PC-3 (cell line): ENCODE results near the gene NCAPD2. TPM values are rescaled to one million over a fixed set of nuclear protein-coding genes. Genes with fewer than 3 reads are reported as not detected.
A peak's percentile ranks its signal among the peaks of the same experiment; 100 is the strongest.

Experiments
- ATAC-seq: fragments of 200-7000 bp; cut with Tn5 transposase; 2 replicates; pipeline ENCODE4 v1.9.1; 2020; ENCODE audit warnings: mild to moderate bottlenecking, moderate library complexity
- BruUV-seq: library from RNA; stranded (reverse); fragments of 400-500 nt; replicated peaks from 2 replicates; lab custom pipeline; 2021; lab: Mats Ljungman, UMichigan
- CTCF ChIA-PET: fragments of 300-600 bp; sonication (Branson Sonifier 250); formaldehyde crosslinking; loops from one replicate; lab custom pipeline; 2022; ENCODE audit warnings: antibody characterized with exemption; lab: Charles Lee
- POLR2A ChIA-PET: fragments of 300-600 bp; sonication (Branson Sonifier 250); formaldehyde crosslinking; loops from one replicate; lab custom pipeline; 2022; ENCODE audit warnings: antibody characterized with exemption; ENCODE audit not compliant: unreplicated experiment; lab: Charles Lee
- DNase-seq: peaks from one replicate; pipeline ENCODE4 v3.0.0-alpha.2; 2015
- H2AFZ ChIP-seq: fragments of 300-600 bp; sonication (generic); 2 replicates; pipeline ENCODE4 v1.6.0; 2016; ENCODE audit warnings: antibody characterized with exemption, low read length
- H3F3A ChIP-seq: fragments of 300-600 bp; sonication (generic); one replicate; pipeline ENCODE4 v1.6.0; 2017; ENCODE audit warnings: antibody characterized with exemption, low read length, control low read depth, mild to moderate bottlenecking; ENCODE audit not compliant: unreplicated experiment
- H3K27ac ChIP-seq: fragments of 300-600 bp; sonication (generic); 2 replicates; pipeline ENCODE4 v1.5.1; 2016; ENCODE audit warnings: mild to moderate bottlenecking, low read length
- H3K27me3 ChIP-seq: fragments of 300-600 bp; sonication (generic); 2 replicates; pipeline ENCODE4 v1.6.1; 2016; ENCODE audit warnings: low read length, mixed read lengths
- H3K36me3 ChIP-seq: fragments of 300-600 bp; sonication (generic); 2 replicates; pipeline ENCODE4 v1.6.1; 2016; ENCODE audit warnings: low read depth, mixed run types, low read length, mixed read lengths
- H3K4me1 ChIP-seq: fragments of 300-600 bp; sonication (generic); 2 replicates; pipeline ENCODE4 v1.5.1; 2016; ENCODE audit warnings: low read length; ENCODE audit not compliant: insufficient read depth
- H3K4me2 ChIP-seq: fragments of 300-600 bp; sonication (generic); 2 replicates; pipeline ENCODE4 v1.6.0; 2016; ENCODE audit warnings: low read length
- H3K4me3 ChIP-seq: fragments of 300-600 bp; sonication (generic); 2 replicates; pipeline ENCODE4 v1.5.1; 2016; ENCODE audit warnings: mild to moderate bottlenecking, low read length, mixed read lengths
- H3K79me2 ChIP-seq: fragments of 300-600 bp; sonication (generic); 2 replicates; pipeline ENCODE4 v1.6.1; 2017; ENCODE audit warnings: low read length, mixed read lengths
- H3K9ac ChIP-seq: fragments of 300-600 bp; sonication (generic); 2 replicates; pipeline ENCODE4 v1.6.0; 2016; ENCODE audit warnings: mild to moderate bottlenecking, low read length
- H3K9me2 ChIP-seq: fragments of 300-600 bp; sonication (generic); replicated peaks from 2 replicates; pipeline ENCODE4 v1.6.1; 2016; ENCODE audit warnings: mixed run types, low read length, mixed read lengths
- H3K9me3 ChIP-seq: fragments of 300-600 bp; sonication (generic); 2 replicates; pipeline ENCODE4 v1.6.1; 2016; ENCODE audit warnings: low read length, mixed read lengths
- H4K20me1 ChIP-seq: fragments of 300-600 bp; sonication (generic); 2 replicates; pipeline ENCODE4 v1.6.1; 2016; ENCODE audit warnings: low read length, mixed read lengths
- CTCF ChIP-seq: fragments of 300-600 bp; sonication (generic); conservative IDR thresholded peaks from 2 replicates; pipeline ENCODE4 v1.5.1; 2017; ENCODE audit warnings: antibody characterized with exemption, low read depth, mild to moderate bottlenecking, low read length
- EZH2 ChIP-seq: fragments of 300-600 bp; sonication (generic); IDR thresholded peaks from one replicate; pipeline ENCODE4 v1.6.1; 2017; ENCODE audit warnings: antibody characterized with exemption, mild to moderate bottlenecking, low read length; ENCODE audit not compliant: unreplicated experiment
- EZH2phosphoT487 ChIP-seq: fragments of 300-600 bp; sonication (generic); IDR thresholded peaks from 2 replicates; pipeline ENCODE4 v1.6.1; 2018; ENCODE audit warnings: mild to moderate bottlenecking, antibody characterized with exemption, low read length, borderline replicate concordance
- intact Hi-C: fragments of 100-400 bp; cut with micrococcal nuclease; formaldehyde crosslinking; loops from 2 replicates; pipeline ENCODE4 v1.9.0; 2023
- total RNA-seq: library from RNA; depleted of rRNA; stranded (reverse); fragments of >200 nt; gene quantifications from 2 replicates; pipeline ENCODE4 v1.2.3, GENCODE V29; 2014

The NCAPD2 gene
- total RNA-seq, 1 experiment from 2014 or later: 105 TPM

- peak overlapping the region; percentile 99 for H3K4me2 ChIP-seq
- no peaks in the 10 kb centered on the region for H3K9me2 ChIP-seq
- H2AFZ ChIP-seq: peak overlapping the region; percentile 63
- peak overlapping the region; percentile 99 for H3K27ac ChIP-seq
- peaks cover 38% of the 10 kb centered on the region for H3K4me1 ChIP-seq
- no peaks in the 10 kb centered on the region for H3K27me3 ChIP-seq
- no peaks in the 10 kb centered on the region for H3K9me3 ChIP-seq
- ChIA-PET POLR2A (interaction anchor here (0.6 to 1.0 kb wide), 6 partner anchors 19 to 340 kb away, joined by 6 to 36 read pairs (median 24); partner anchors contain the start of genes SPSB2 and VAMP1), CTCF (no interaction called here)
- H3K4me3 ChIP-seq: peak overlapping the region; percentile 97
- TF ChIP-seq EZH2phosphoT487 (no peak), EZH2 (no peak), CTCF (no peak)
- no peak for ATAC-seq
- peaks cover 37% of the 10 kb centered on the region for H4K20me1 ChIP-seq
- no peak for DNase-seq
- peak overlapping the region; percentile 96 for H3K9ac ChIP-seq
- H3F3A ChIP-seq: peaks cover 20% of the 10 kb centered on the region
- H3K79me2 ChIP-seq: peaks cover 47% of the 10 kb centered on the region
- BruUV-seq: no TSS peak
- intact Hi-C loops: loop anchor here (5.0 kb wide), 1 partner anchor 111 kb away; no protein-coding TSS in a partner anchor
- H3K36me3 ChIP-seq: peaks cover 52% of the 10 kb centered on the region
Measured at GRCh38 chr12:6533653-6533922, 39.7 kb downstream of the NCAPD2 start.

- BruUV-seq: no TSS peak
- POLR2A ChIA-PET: interaction anchor here (0.6 to 1.0 kb wide), 11 partner anchors 19 to 339 kb away, joined by 3 to 36 read pairs (median 9); partner anchors contain the start of genes SPSB2 and VAMP1
- Histone ChIP-seq H3K36me3 (peaks cover 52% of the 10 kb centered on the region), H3K27ac (peak within 1 kb of the TSS; percentile 99), H3K9me2 (no peaks in the 10 kb centered on the region), H4K20me1 (peaks cover 38% of the 10 kb centered on the region), H2AFZ (peak within 1 kb of the TSS; percentile 63), H3F3A (peaks cover 22% of the 10 kb centered on the region), H3K4me1 (peaks cover 38% of the 10 kb centered on the region), H3K9me3 (no peaks in the 10 kb centered on the region), H3K4me2 (peak within 1 kb of the TSS; percentile 99), H3K27me3 (no peaks in the 10 kb centered on the region), H3K9ac (peak within 1 kb of the TSS; percentile 96), H3K79me2 (peaks cover 47% of the 10 kb centered on the region), H3K4me3 (peak within 1 kb of the TSS; percentile 97)
- peak; percentile 92 for DNase-seq
- CTCF ChIA-PET: no interaction called here
- peak; percentile 48 for ATAC-seq
- TF ChIP-seq EZH2phosphoT487 (no peak), CTCF (no peak)
- intact Hi-C loops: loop anchor here (1.0 to 5.0 kb wide), 3 partner anchors 64 to 197 kb away; partner anchors contain the start of gene VAMP1
Measured at GRCh38 chr12:6533923-6534694, 40.2 kb downstream of the NCAPD2 start, which contains the start of gene GAPDH. Gene GAPDH, plus strand, starts transcription at chr12:6534517. Its CDS starts 316 bp downstream, at chr12:6534833.

- no peak for DNase-seq
- H3K4me2 ChIP-seq: peak overlapping the region; percentile 99
- H3K4me3 ChIP-seq: peak overlapping the region; percentile 97
- peak overlapping the region; percentile 96 for H3K9ac ChIP-seq
- H3K9me3 ChIP-seq: no peaks in the 10 kb centered on the region
- CTCF ChIA-PET: no interaction called here
- peak overlapping the region; percentile 99 for H3K27ac ChIP-seq
- H3K9me2 ChIP-seq: no peaks in the 10 kb centered on the region
- H2AFZ ChIP-seq: no peak overlapping the region
- peaks cover 42% of the 10 kb centered on the region for H4K20me1 ChIP-seq
- peaks cover 51% of the 10 kb centered on the region for H3K36me3 ChIP-seq
- no peaks in the 10 kb centered on the region for H3K27me3 ChIP-seq
- H3K79me2 ChIP-seq: peaks cover 47% of the 10 kb centered on the region
- intact Hi-C loops: loop anchor here (1.0 to 5.0 kb wide), 3 partner anchors 64 to 198 kb away; partner anchors contain the start of gene VAMP1
- POLR2A ChIA-PET: interaction anchor here (0.7 to 1.0 kb wide), 4 partner anchors 45 to 339 kb away, joined by 4 to 22 read pairs (median 6); partner anchors contain the start of gene SPSB2
- no peak for ATAC-seq
- TF ChIP-seq CTCF (no peak), EZH2 (no peak), EZH2phosphoT487 (no peak)
- H3F3A ChIP-seq: peaks cover 22% of the 10 kb centered on the region
- peaks cover 40% of the 10 kb centered on the region for H3K4me1 ChIP-seq
- no TSS peak for BruUV-seq
Measured at GRCh38 chr12:6534695-6534944, 40.7 kb downstream of the NCAPD2 start.
